Common myeloid progenitor, CD34-positive (primary cell): Measurements from ENCODE around the gene CCNL1.
"Not testable (repeated sequence)": the region's sequence is repeated elsewhere in the genome, so short reads cannot be mapped to it uniquely, and the experiment has no call there.

Experiments used
- CTCF ChIA-PET: fragments of 350-600 bp; sonication (Branson Sonifier 250); formaldehyde crosslinking; loops from one replicate; lab custom pipeline; 2021; ENCODE audit warnings: antibody characterized with exemption; lab: Charles Lee
- POLR2A ChIA-PET: fragments of 350-600 bp; sonication (Branson Sonifier 250); formaldehyde crosslinking; loops from one replicate; lab custom pipeline; 2021; ENCODE audit warnings: antibody characterized with exemption; lab: Charles Lee
- DNase-seq, 3 donors: peaks; one replicate each; pipeline versions ENCODE4 v3.0.0 to v3.0.0-alpha.2; 2013
- H3K27ac ChIP-seq, 2 experiments: 1 replicate in 1 of 2; 2 replicates in 1 of 2; pipeline ENCODE4 v1.7.0; 2013; ENCODE audit warnings: inconsistent platforms in 2 of 2, low read length in 2 of 2, mild to moderate bottlenecking in 2 of 2, low read depth in 1 of 2, moderate library complexity in 1 of 2; ENCODE audit not compliant: severe bottlenecking in 2 of 2, insufficient read depth in 1 of 2, poor library complexity in 1 of 2
- H3K27me3 ChIP-seq, 5 experiments: replicated peaks in 2 of 5; 1 replicate in 3 of 5; 2 replicates in 2 of 5; pipeline versions ENCODE4 v1.6.1 to v1.7.0; 2013; ENCODE audit warnings: low read length in 4 of 5, mild to moderate bottlenecking in 2 of 5, moderate library complexity in 2 of 5, inconsistent platforms in 1 of 5; ENCODE audit not compliant: insufficient read depth in 5 of 5, control insufficient read depth in 4 of 5
- H3K36me3 ChIP-seq, 4 experiments: 1 replicate in 2 of 4; 2 replicates in 2 of 4; pipeline versions ENCODE4 v1.6.1 to v1.7.0; 2013; ENCODE audit warnings: low read length in 3 of 4, control low read depth in 1 of 4, mild to moderate bottlenecking in 1 of 4; ENCODE audit not compliant: control insufficient read depth in 4 of 4, insufficient read depth in 4 of 4
- H3K4me1 ChIP-seq, 4 experiments: 1 replicate in 3 of 4; 2 replicates in 1 of 4; pipeline versions ENCODE4 v1.6.1 to v1.7.1; 2013; ENCODE audit warnings: low read length in 3 of 4, mild to moderate bottlenecking in 3 of 4, control low read depth in 1 of 4, inconsistent platforms in 1 of 4, moderate library complexity in 1 of 4; ENCODE audit not compliant: control insufficient read depth in 4 of 4, insufficient read depth in 4 of 4; ENCODE audit errors: control extremely low read depth in 1 of 4
- H3K4me3 ChIP-seq, 7 experiments: 1 replicate in 4 of 7; 2 replicates in 3 of 7; pipeline versions ENCODE4 v1.5.1 to v1.7.0; 2013; ENCODE audit warnings: mild to moderate bottlenecking in 7 of 7, low read length in 6 of 7, moderate library complexity in 6 of 7, inconsistent platforms in 2 of 7, low read depth in 2 of 7, control low read depth in 1 of 7; ENCODE audit not compliant: insufficient read depth in 4 of 7, control insufficient read depth in 1 of 7; ENCODE audit errors: extremely low read depth in 1 of 7
- H3K9me3 ChIP-seq, 5 experiments: 1 replicate in 4 of 5; 2 replicates in 1 of 5; pipeline versions ENCODE4 v1.6.1 to v1.7.1; 2013; ENCODE audit warnings: low read length in 4 of 5, mild to moderate bottlenecking in 2 of 5, inconsistent platforms in 1 of 5, low read depth in 1 of 5, moderate library complexity in 1 of 5; ENCODE audit not compliant: control insufficient read depth in 4 of 5, insufficient read depth in 2 of 5; ENCODE audit errors: control extremely low read depth in 1 of 5
- WGBS: methylation state at CpG from one replicate; pipeline ENCODE4 v1.1.5; 2013; ENCODE audit not compliant: insufficient coverage; 5-methylcytosine and 5-hydroxymethylcytosine counted together

CCNL1 gene

DNA sequence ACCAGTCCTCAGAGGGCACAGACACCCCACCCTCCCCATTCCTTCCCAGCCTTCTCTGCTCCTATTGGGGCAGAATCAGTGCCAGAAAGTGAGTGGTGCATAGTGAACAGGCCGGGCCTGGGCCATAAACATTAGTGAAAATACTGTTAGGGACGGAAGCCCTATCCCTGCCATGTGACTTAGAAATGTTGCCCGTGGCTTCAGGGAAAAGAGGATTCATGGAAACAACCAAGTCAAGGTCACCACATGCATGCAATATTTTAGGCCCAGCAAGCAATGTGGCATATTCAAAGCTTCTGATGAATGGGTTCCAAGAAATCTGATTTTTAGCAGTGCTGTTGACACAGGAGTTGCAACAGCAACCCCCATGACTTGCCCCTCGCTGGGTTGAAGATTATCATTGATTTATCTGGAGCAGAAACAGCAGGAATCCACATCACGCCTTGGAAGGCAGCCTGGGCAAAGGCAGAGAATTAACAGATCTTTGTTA, 52.3 kb downstream of the CCNL1 start:
- ChIA-PET POLR2A (no interaction called here), CTCF (interaction anchor here (1.6 to 5.7 kb wide), 3 partner anchors 9 to 30 kb away, joined by 3 to 17 read pairs (median 7); no protein-coding TSS in a partner anchor)
- Histone ChIP-seq H3K9me3 (no peaks in the 10 kb centered on the region), H3K27ac (no peak overlapping the region), H3K27me3 (no peaks in the 10 kb centered on the region), H3K4me1 (peaks cover 0 to 4% (median 0%) of the 10 kb centered on the region in 4 experiments), H3K4me3 (no peak overlapping the region), H3K36me3 (no peaks in the 10 kb centered on the region)
- no peak for DNase-seq
- WGBS, result 92% methylated on average over 3 of the region's 5 CpGs

DNA sequence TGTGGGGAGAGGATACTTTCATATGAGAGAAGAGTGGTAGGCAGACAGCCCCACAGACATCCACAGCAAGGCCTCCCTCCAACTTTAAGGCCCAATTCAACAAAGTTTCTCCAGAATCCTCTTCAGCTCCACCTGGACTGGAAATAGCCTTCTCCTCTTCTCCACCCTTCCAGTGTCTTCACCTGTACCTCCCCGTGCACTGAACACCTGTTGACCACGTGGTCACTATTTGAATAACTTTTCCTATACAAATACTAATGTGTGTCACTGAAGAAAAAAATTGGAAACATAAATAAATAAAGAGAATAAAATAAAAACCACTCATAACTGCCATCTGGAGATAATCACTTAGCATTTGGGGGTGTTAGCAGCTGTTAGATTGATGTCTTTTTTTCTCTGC, 52.9 kb downstream of the CCNL1 start:
- Histone ChIP-seq H3K27me3 (no peaks in the 10 kb centered on the region), H3K36me3 (no peaks in the 10 kb centered on the region), H3K4me3 (no peak overlapping the region), H3K9me3 (no peaks in the 10 kb centered on the region), H3K27ac (no peak overlapping the region), H3K4me1 (peaks cover 0 to 4% (median 0%) of the 10 kb centered on the region in 4 experiments)
- CTCF ChIA-PET, result interaction anchor here (1.4 to 5.7 kb wide), 4 partner anchors 9 to 31 kb away, joined by 3 to 17 read pairs (median 6); no protein-coding TSS in a partner anchor
- WGBS, result no CpG with 5 or more reads among the region's 2 CpGs
- no peak for DNase-seq
- POLR2A ChIA-PET, result interaction anchor here (0.7 kb wide), 1 partner anchor 53 kb away, joined by 3 read pairs; no protein-coding TSS in a partner anchor

DNA sequence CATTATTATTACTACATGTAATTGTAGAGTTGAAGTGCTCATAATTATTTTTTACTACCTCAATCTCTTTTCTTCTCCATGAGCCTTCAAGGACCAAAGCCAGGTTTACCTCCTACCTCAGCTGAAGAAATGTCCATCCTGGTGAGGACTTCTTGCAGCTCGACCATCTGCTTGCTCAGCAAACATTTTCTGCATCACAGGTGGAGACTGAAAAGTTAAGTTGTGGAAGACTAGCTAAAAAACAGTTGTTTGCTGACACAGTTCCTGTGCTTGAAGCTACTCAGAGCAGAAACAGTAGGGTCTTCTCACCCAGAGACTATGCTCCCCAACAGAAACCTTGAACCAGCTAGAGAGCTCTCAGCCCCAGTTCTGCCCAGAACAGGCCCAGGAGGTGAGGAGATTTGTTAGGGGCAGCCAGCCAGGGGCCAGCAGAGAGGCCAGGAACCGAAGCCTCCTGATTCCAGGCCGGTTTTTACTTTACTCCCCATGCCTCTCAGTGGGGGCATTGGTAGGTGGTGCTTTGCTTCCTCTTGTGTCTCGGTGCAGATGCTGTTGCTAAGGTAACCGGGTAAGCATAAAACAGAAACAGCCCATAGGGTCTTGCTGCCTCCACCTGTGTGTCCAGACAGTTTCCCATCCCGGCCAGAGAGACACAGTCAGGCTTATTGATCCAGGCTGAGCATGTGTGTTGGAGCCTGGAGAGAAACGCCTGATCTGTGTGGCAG, 54.9 kb downstream of the CCNL1 start:
- H3K27ac ChIP-seq, result no peak overlapping the region
- 55% methylated on average over 7 of the region's 7 CpGs for WGBS

GRCh38 chr3:157104521-157104920, 55.4 kb downstream of the CCNL1 start:
- ChIA-PET POLR2A (no interaction called here), CTCF (interaction anchor here (5.7 kb wide), 1 partner anchor 33 kb away, joined by 17 read pairs; no protein-coding TSS in a partner anchor)
- Histone ChIP-seq H3K27ac (no peak overlapping the region), H3K4me3 (no peak overlapping the region), H3K36me3 (no peaks in the 10 kb centered on the region), H3K4me1 (peaks cover 0 to 4% (median 0%) of the 10 kb centered on the region in 4 experiments), H3K9me3 (no peaks in the 10 kb centered on the region), H3K27me3 (no peaks in the 10 kb centered on the region)
- 77% methylated on average over 3 of the region's 4 CpGs for WGBS
- DNase-seq, result no peak

More for the DNA sequence above, 54.9 kb downstream of the CCNL1 start:
- peaks cover 0 to 4% (median 0%) of the 10 kb centered on the region in 4 experiments for H3K4me1 ChIP-seq
- H3K36me3 ChIP-seq, result no peaks in the 10 kb centered on the region
- ChIA-PET POLR2A (no interaction called here), CTCF (interaction anchor here (0.6 to 5.7 kb wide), 3 partner anchors 11 to 44 kb away, joined by 3 to 17 read pairs (median 3); no protein-coding TSS in a partner anchor)
- no peak overlapping the region for H3K4me3 ChIP-seq
- H3K9me3 ChIP-seq, result no peaks in the 10 kb centered on the region
- DNase-seq, result peak; percentile 20 to 67 (median 51)
- H3K27me3 ChIP-seq, result no peaks in the 10 kb centered on the region

DNA sequence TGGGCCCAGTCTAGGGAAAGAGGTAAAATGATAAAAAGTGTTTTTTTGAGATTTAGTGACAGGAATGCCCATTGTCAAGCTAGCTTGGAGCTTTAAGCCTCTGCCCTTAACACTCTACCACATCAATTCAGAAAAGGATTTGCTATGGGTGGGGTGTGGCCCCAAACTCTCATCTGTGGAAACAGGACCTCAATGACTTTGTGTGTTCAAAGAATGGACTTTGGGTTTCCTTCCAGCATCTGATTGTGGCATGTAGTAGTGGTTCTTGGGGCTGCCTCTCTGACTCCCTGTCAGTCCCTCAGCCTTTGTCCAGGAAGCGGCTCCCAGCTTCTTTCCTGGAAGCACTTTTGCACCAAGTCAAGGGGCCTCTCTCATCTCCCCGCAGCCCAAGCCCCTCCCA, 56.1 kb downstream of the CCNL1 start:
- ChIA-PET POLR2A (no interaction called here), CTCF (interaction anchor here (1.0 kb wide), 1 partner anchor 18 kb away, joined by 3 read pairs; no protein-coding TSS in a partner anchor)
- no peak for DNase-seq
- no peaks in the 10 kb centered on the region for H3K36me3 ChIP-seq
- H3K27ac ChIP-seq, result no peak overlapping the region
- no peaks in the 10 kb centered on the region for H3K27me3 ChIP-seq
- no peaks in the 10 kb centered on the region for H3K9me3 ChIP-seq
- H3K4me3 ChIP-seq, result no peak overlapping the region
- H3K4me1 ChIP-seq, result peaks cover 0 to 4% (median 0%) of the 10 kb centered on the region in 4 experiments
- 96% methylated on average over 2 of the region's 2 CpGs for WGBS

GRCh38 chr3:157103280-157103679, 56.7 kb downstream of the CCNL1 start:
- Histone ChIP-seq H3K27ac (no peak overlapping the region), H3K9me3 (no peaks in the 10 kb centered on the region), H3K4me3 (no peak overlapping the region), H3K27me3 (no peaks in the 10 kb centered on the region), H3K36me3 (no peaks in the 10 kb centered on the region), H3K4me1 (peaks cover 0 to 4% (median 0%) of the 10 kb centered on the region in 4 experiments)
- ChIA-PET POLR2A (no interaction called here), CTCF (interaction anchor here (1.0 kb wide), 1 partner anchor 19 kb away, joined by 3 read pairs; no protein-coding TSS in a partner anchor)
- no peak for DNase-seq
- 100% methylated on average over 2 of the region's 2 CpGs for WGBS

DNA sequence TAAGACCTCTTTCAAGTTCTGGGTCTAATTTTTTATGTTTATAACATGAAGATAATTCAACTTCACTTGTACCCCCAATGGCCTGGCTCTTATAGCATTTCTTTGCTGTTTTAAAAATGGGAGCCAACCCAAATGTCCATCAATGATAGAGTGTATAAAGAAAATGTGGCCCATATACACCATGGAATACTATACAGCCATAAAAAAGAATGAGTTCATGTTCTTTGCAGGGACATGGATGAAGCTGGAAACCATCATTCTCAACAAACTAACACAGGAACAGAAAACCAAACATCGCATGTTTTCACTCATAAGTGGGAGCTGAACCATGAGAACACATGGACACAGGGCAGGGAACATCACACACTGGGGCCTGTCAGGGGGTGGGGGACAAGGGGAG, 57.4 kb downstream of the CCNL1 start:
- H3K9me3 ChIP-seq, POLR2A ChIA-PET, H3K4me1 ChIP-seq, H3K27me3 ChIP-seq, H3K36me3 ChIP-seq, H3K4me3 ChIP-seq, DNase-seq, H3K27ac ChIP-seq: not testable (repeated sequence)
- WGBS, result no CpG with 5 or more reads among the region's 1 CpG
- CTCF ChIA-PET, result interaction anchor here (1.0 kb wide), 1 partner anchor 12 kb away, joined by 3 read pairs; no protein-coding TSS in a partner anchor
